GM19395 (cell line): ENCODE results near the gene GDPD5.

Experiments used
- ATAC-seq: cut with Tn5 transposase; IDR thresholded peaks from one replicate; pipeline ENCODE4 v1.9.1; 2021; ENCODE audit warnings: mild to moderate bottlenecking, moderate library complexity; ENCODE audit not compliant: unreplicated experiment

GDPD5 gene

GRCh38 chr11:75525433-75526191 is at the start of gene GDPD5:
Gene GDPD5 (minus strand): TSS chr11:75525941. CDS start chr11:75477735, 48,206 bp downstream.
- peak; percentile 70 for ATAC-seq

- ATAC-seq, result no peak
Observed at GRCh38 chr11:75574698-75575602, 49.2 kb upstream of the GDPD5 start.

- no peak for ATAC-seq
Observed at GRCh38 chr11:75572744-75573143, 47.0 kb upstream of the GDPD5 start.

GRCh38 chr11:75571625-75572024 is 45.9 kb upstream of the GDPD5 start:
- ATAC-seq, result no peak

- ATAC-seq, result no peak
Observed at GRCh38 chr11:75570559-75571139, 44.9 kb upstream of the GDPD5 start.

- ATAC-seq, result no peak
Observed at GRCh38 chr11:75568616-75569219, 43.0 kb upstream of the GDPD5 start.

- ATAC-seq, result no peak
Observed at GRCh38 chr11:75567971-75568370, 42.2 kb upstream of the GDPD5 start.

- no peak for ATAC-seq
Observed at GRCh38 chr11:75566763-75567279, 41.1 kb upstream of the GDPD5 start.

- ATAC-seq, result no peak
Observed at GRCh38 chr11:75565916-75566762, 40.4 kb upstream of the GDPD5 start.

- ATAC-seq, result no peak
Observed at GRCh38 chr11:75565221-75565814, 39.6 kb upstream of the GDPD5 start.

- no peak for ATAC-seq
Observed at GRCh38 chr11:75563978-75564552, 38.3 kb upstream of the GDPD5 start.

- no peak for ATAC-seq
Observed at GRCh38 chr11:75563501-75563977, 37.8 kb upstream of the GDPD5 start.

- no peak for ATAC-seq
Observed at GRCh38 chr11:75562836-75563484, 37.2 kb upstream of the GDPD5 start.

GRCh38 chr11:75562048-75562835 is 36.5 kb upstream of the GDPD5 start, which contains the start of gene SERPINH1:
Gene SERPINH1 (plus strand): TSS chr11:75562253. CDS start chr11:75566350, 4,097 bp downstream.
- ATAC-seq, result peak; percentile 82

- peak; percentile 9 for ATAC-seq
Observed at GRCh38 chr11:75561426-75562047, 35.8 kb upstream of the GDPD5 start.

GRCh38 chr11:75560644-75561043 is 34.9 kb upstream of the GDPD5 start:
- no peak for ATAC-seq
